HepG2 (cell line): Measurements from ENCODE around the gene RPS19. TPM values are rescaled to one million over a fixed set of nuclear protein-coding genes. Genes with fewer than 3 reads are reported as not detected.

Source experiments
- ATF1 ChIP-seq: IDR thresholded peaks from 2 replicates; pipeline ENCODE4 v1.6.1; 2016; ENCODE audit warnings: mild to moderate bottlenecking, control low read depth
- HDAC1 ChIP-seq: sonication (generic); formaldehyde crosslinking; IDR thresholded peaks from 2 replicates; pipeline ENCODE4 v1.5.1; 2020; ENCODE audit warnings: mild to moderate bottlenecking, missing genetic modification reagents
- TARDBP ChIP-seq: sonication (generic); formaldehyde crosslinking; IDR thresholded peaks from 2 replicates; pipeline ENCODE4 v1.8.0; 2022; ENCODE audit warnings: mild to moderate bottlenecking, missing genetic modification reagents
- ZNF207 ChIP-seq: fragments of 450-650 bp; IDR thresholded peaks from 2 replicates; pipeline ENCODE4 v1.6.1; 2016; ENCODE audit warnings: antibody characterized with exemption, borderline replicate concordance
- ZNF326 ChIP-seq: sonication (generic); formaldehyde crosslinking; IDR thresholded peaks from 2 replicates; pipeline ENCODE4 v1.4.0; 2020; ENCODE audit warnings: missing genetic modification reagents, borderline replicate concordance
- ZNF337 ChIP-seq: sonication (generic); formaldehyde crosslinking; IDR thresholded peaks from 2 replicates; pipeline ENCODE4 v1.5.1; 2020; ENCODE audit warnings: missing genetic modification reagents, low read depth, mild to moderate bottlenecking, borderline replicate concordance
- ZNF343 ChIP-seq: sonication (generic); formaldehyde crosslinking; IDR thresholded peaks from 2 replicates; pipeline ENCODE4 v1.4.0; 2020; ENCODE audit warnings: mild to moderate bottlenecking, missing genetic modification reagents
- ZNF766 ChIP-seq: sonication (generic); formaldehyde crosslinking; IDR thresholded peaks from 2 replicates; pipeline ENCODE4 v1.5.0; 2020; ENCODE audit warnings: missing genetic modification reagents, borderline replicate concordance
- ZSCAN20 ChIP-seq: sonication (generic); formaldehyde crosslinking; IDR thresholded peaks from 2 replicates; pipeline ENCODE4 v1.4.0; 2020; ENCODE audit warnings: missing genetic modification reagents, mild to moderate bottlenecking, borderline replicate concordance
- polyA plus RNA-seq, 8 experiments: library from polyadenylated mRNA; depleted of rRNA in 3 of 8; stranded (reverse) in 7 of 8; unstranded in 1 of 8; fragments of >200 nt; fragmentation: Illumina TruSeq in 4 of 8; extraction: Trizol in 4 of 8; gene quantifications; 2 replicates each; pipeline versions ENCODE4 v1.2.1 to v1.2.3, GENCODE V29; 2011 to 2016; ENCODE audit warnings: low read depth in 4 of 8, missing spikeins in 1 of 8, mixed read lengths in 1 of 8; ENCODE audit not compliant: insufficient read depth in 1 of 8
- total RNA-seq, 5 experiments: library from RNA; depleted of rRNA; stranded (reverse); fragments of >200 nt; fragmentation: Illumina TruSeq; extraction: Trizol; gene quantifications; 2 replicates each; pipeline ENCODE4 v1.2.3, GENCODE V29; 2016; ENCODE audit warnings: low read depth in 1 of 5
- TF ChIP-seq, protein P1 (sequence below): sonication (generic); formaldehyde crosslinking; conservative IDR thresholded peaks from 2 replicates; pipeline ENCODE4 v1.8.0; 2022; ENCODE audit warnings: mild to moderate bottlenecking, moderate library complexity, missing genetic modification reagents
- TF ChIP-seq, protein P2 (sequence below): sonication (generic); formaldehyde crosslinking; IDR thresholded peaks from 2 replicates; pipeline ENCODE4 v1.4.0; 2020; ENCODE audit warnings: mild to moderate bottlenecking, missing genetic modification reagents
- TF ChIP-seq, protein P3 (sequence below): fragments of 450-650 bp; IDR thresholded peaks from 2 replicates; pipeline ENCODE4 v1.6.1; 2017; ENCODE audit warnings: mild to moderate bottlenecking
- TF ChIP-seq, protein P4 (sequence below): sonication (generic); formaldehyde crosslinking; IDR thresholded peaks from 2 replicates; pipeline ENCODE4 v1.8.1; 2022; ENCODE audit warnings: mild to moderate bottlenecking, missing genetic modification reagents
- TF ChIP-seq, protein P5 (sequence below), 2 experiments: sonication (generic) in 1 of 2; formaldehyde crosslinking in 1 of 2; IDR thresholded peaks; 2 replicates each; pipeline versions ENCODE4 v1.4.0 to v1.6.1; 2018 to 2020; ENCODE audit warnings: missing genetic modification reagents in 2 of 2, borderline replicate concordance in 1 of 2, low read depth in 1 of 2, mild to moderate bottlenecking in 1 of 2, missing biosample characterization in 1 of 2
- TF ChIP-seq, protein P6 (sequence below): sonication (generic); formaldehyde crosslinking; IDR thresholded peaks from 2 replicates; pipeline ENCODE4 v1.8.0; 2022; ENCODE audit warnings: mild to moderate bottlenecking, missing genetic modification reagents
- TF ChIP-seq, protein P7 (sequence below): sonication (generic); formaldehyde crosslinking; IDR thresholded peaks from 2 replicates; pipeline ENCODE4 v1.4.0; 2020; ENCODE audit warnings: mild to moderate bottlenecking, low read depth, missing genetic modification reagents

The RPS19 gene
- total and polyA plus RNA-seq, 2 of the 13 experiments (the other 11 are each of a cell fraction or from before 2014, with no cell fraction given): 1,983 to 4,758 TPM

DNA sequence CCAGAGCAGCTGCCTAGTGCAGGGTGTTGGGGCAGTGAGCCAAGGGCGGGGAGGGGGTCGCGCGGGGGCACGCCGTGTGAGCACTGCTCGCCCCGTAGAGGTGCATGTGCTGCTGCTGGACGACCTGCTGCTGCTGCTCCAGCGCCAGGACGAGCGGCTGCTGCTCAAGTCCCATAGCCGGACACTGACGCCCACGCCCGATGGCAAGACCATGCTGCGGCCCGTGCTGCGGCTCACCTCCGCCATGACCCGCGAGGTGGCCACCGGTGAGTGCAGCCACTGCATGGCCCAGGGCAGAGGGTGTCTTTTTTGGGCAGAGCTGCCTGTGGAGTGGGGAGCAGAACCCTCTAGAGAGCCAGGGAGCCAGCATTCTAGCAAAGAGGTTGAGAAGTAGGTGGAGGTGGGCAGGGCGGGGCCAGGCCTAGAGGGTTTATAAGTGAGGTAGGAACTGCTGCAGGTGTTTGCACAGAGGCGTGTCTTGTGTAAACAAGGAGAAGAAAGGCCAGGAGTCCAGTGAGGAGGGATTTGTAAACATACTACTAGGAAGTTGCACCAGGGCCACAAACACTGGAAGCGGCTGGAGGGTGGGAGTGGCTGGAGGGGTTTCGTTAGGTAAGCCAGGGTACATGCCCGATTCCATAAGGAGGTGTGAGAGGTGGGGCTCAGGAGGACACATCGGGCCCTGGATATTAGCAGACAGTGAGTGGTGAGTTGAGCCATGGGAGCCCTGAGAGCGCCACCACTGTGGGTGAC is 44.2 kb downstream of the RPS19 start (continued):
- TF ChIP-seq ZSCAN20 (CRISPR knock-in tag) (no peak), ZNF207 (no peak), ZNF337 (CRISPR knock-in tag) (no peak), ATF1 (CRISPR knock-in tag) (no peak), TARDBP (peak; percentile 63; the same call in 1 of the 2 replicates), HDAC1 (CRISPR knock-in tag) (peak; percentile 60; the same call in 1 of the 2 replicates), ZNF326 (CRISPR knock-in tag) (no peak), ZNF343 (CRISPR knock-in tag) (no peak; the same call in 1 of the 2 replicates), ZNF766 (CRISPR knock-in tag) (no peak)
- TF ChIP-seq, protein P1, sequence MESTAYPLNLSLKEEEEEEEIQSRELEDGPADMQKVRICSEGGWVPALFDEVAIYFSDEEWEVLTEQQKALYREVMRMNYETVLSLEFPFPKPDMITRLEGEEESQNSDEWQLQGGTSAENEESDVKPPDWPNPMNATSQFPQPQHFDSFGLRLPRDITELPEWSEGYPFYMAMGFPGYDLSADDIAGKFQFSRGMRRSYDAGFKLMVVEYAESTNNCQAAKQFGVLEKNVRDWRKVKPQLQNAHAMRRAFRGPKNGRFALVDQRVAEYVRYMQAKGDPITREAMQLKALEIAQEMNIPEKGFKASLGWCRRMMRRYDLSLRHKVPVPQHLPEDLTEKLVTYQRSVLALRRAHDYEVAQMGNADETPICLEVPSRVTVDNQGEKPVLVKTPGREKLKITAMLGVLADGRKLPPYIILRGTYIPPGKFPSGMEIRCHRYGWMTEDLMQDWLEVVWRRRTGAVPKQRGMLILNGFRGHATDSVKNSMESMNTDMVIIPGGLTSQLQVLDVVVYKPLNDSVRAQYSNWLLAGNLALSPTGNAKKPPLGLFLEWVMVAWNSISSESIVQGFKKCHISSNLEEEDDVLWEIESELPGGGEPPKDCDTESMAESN: peak; percentile 79; the same call in 1 of the 2 replicates
- TF ChIP-seq, protein P2, sequence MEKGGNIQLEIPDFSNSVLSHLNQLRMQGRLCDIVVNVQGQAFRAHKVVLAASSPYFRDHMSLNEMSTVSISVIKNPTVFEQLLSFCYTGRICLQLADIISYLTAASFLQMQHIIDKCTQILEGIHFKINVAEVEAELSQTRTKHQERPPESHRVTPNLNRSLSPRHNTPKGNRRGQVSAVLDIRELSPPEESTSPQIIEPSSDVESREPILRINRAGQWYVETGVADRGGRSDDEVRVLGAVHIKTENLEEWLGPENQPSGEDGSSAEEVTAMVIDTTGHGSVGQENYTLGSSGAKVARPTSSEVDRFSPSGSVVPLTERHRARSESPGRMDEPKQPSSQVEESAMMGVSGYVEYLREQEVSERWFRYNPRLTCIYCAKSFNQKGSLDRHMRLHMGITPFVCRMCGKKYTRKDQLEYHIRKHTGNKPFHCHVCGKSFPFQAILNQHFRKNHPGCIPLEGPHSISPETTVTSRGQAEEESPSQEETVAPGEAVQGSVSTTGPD (CRISPR knock-in tag): no peak
- TF ChIP-seq, protein P3, sequence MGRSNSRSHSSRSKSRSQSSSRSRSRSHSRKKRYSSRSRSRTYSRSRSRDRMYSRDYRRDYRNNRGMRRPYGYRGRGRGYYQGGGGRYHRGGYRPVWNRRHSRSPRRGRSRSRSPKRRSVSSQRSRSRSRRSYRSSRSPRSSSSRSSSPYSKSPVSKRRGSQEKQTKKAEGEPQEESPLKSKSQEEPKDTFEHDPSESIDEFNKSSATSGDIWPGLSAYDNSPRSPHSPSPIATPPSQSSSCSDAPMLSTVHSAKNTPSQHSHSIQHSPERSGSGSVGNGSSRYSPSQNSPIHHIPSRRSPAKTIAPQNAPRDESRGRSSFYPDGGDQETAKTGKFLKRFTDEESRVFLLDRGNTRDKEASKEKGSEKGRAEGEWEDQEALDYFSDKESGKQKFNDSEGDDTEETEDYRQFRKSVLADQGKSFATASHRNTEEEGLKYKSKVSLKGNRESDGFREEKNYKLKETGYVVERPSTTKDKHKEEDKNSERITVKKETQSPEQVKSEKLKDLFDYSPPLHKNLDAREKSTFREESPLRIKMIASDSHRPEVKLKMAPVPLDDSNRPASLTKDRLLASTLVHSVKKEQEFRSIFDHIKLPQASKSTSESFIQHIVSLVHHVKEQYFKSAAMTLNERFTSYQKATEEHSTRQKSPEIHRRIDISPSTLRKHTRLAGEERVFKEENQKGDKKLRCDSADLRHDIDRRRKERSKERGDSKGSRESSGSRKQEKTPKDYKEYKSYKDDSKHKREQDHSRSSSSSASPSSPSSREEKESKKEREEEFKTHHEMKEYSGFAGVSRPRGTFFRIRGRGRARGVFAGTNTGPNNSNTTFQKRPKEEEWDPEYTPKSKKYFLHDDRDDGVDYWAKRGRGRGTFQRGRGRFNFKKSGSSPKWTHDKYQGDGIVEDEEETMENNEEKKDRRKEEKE: no peak
- TF ChIP-seq, protein P4, sequence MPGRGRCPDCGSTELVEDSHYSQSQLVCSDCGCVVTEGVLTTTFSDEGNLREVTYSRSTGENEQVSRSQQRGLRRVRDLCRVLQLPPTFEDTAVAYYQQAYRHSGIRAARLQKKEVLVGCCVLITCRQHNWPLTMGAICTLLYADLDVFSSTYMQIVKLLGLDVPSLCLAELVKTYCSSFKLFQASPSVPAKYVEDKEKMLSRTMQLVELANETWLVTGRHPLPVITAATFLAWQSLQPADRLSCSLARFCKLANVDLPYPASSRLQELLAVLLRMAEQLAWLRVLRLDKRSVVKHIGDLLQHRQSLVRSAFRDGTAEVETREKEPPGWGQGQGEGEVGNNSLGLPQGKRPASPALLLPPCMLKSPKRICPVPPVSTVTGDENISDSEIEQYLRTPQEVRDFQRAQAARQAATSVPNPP (CRISPR knock-in tag): no peak
- TF ChIP-seq, protein P5, sequence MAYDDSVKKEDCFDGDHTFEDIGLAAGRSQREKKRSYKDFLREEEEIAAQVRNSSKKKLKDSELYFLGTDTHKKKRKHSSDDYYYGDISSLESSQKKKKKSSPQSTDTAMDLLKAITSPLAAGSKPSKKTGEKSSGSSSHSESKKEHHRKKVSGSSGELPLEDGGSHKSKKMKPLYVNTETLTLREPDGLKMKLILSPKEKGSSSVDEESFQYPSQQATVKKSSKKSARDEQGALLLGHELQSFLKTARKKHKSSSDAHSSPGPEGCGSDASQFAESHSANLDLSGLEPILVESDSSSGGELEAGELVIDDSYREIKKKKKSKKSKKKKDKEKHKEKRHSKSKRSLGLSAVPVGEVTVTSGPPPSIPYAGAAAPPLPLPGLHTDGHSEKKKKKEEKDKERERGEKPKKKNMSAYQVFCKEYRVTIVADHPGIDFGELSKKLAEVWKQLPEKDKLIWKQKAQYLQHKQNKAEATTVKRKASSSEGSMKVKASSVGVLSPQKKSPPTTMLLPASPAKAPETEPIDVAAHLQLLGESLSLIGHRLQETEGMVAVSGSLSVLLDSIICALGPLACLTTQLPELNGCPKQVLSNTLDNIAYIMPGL (CRISPR knock-in tag; IDR thresholded peaks at IDR 0.05; ENCODE audit: borderline replicate concordance in 1 of 2, low read depth in 1 of 2): no peak
- TF ChIP-seq, protein P6, sequence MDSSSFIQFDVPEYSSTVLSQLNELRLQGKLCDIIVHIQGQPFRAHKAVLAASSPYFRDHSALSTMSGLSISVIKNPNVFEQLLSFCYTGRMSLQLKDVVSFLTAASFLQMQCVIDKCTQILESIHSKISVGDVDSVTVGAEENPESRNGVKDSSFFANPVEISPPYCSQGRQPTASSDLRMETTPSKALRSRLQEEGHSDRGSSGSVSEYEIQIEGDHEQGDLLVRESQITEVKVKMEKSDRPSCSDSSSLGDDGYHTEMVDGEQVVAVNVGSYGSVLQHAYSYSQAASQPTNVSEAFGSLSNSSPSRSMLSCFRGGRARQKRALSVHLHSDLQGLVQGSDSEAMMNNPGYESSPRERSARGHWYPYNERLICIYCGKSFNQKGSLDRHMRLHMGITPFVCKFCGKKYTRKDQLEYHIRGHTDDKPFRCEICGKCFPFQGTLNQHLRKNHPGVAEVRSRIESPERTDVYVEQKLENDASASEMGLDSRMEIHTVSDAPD (CRISPR knock-in tag): no peak
- TF ChIP-seq, protein P7, sequence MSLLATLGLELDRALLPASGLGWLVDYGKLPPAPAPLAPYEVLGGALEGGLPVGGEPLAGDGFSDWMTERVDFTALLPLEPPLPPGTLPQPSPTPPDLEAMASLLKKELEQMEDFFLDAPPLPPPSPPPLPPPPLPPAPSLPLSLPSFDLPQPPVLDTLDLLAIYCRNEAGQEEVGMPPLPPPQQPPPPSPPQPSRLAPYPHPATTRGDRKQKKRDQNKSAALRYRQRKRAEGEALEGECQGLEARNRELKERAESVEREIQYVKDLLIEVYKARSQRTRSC (CRISPR knock-in tag): no peak
